IPS DF 6.9 (cell line): ENCODE data around the gene NLRP3.

ENCODE experiments used
- DNase-seq: peaks from one replicate; pipeline ENCODE4 v3.0.0-alpha.2; 2013; ENCODE audit warnings: low read depth, low spot score
- H3K27ac ChIP-seq: one replicate; pipeline ENCODE4 v1.5.1; 2013; ENCODE audit warnings: low read length, control low read depth
- H3K27me3 ChIP-seq: 2 replicates; pipeline ENCODE4 v1.6.1; 2013; ENCODE audit warnings: mild to moderate bottlenecking, low read length; ENCODE audit not compliant: control insufficient read depth, insufficient read depth
- H3K36me3 ChIP-seq: 2 replicates; pipeline ENCODE4 v1.6.1; 2013; ENCODE audit warnings: low read length; ENCODE audit not compliant: control insufficient read depth, insufficient read depth
- H3K4me1 ChIP-seq: 2 replicates; pipeline ENCODE4 v1.6.1; 2013; ENCODE audit warnings: low read length; ENCODE audit not compliant: control insufficient read depth, insufficient read depth
- H3K4me3 ChIP-seq: 2 replicates; pipeline ENCODE4 v1.5.1; 2013; ENCODE audit warnings: mild to moderate bottlenecking, low read length
- H3K9me3 ChIP-seq: 2 replicates; pipeline ENCODE4 v1.6.1; 2013; ENCODE audit warnings: low read length, inconsistent platforms; ENCODE audit not compliant: control insufficient read depth, insufficient read depth
- WGBS: extraction: QIAGEN DNeasy Blood & Tissue Kit; methylation state at CpG from one replicate; pipeline ENCODE4 v1.1.7; 2013; ENCODE audit warnings: mixed read lengths, missing lambda C conversion rate; ENCODE audit not compliant: insufficient read length, insufficient coverage; 5-methylcytosine and 5-hydroxymethylcytosine counted together

The NLRP3 gene

DNA sequence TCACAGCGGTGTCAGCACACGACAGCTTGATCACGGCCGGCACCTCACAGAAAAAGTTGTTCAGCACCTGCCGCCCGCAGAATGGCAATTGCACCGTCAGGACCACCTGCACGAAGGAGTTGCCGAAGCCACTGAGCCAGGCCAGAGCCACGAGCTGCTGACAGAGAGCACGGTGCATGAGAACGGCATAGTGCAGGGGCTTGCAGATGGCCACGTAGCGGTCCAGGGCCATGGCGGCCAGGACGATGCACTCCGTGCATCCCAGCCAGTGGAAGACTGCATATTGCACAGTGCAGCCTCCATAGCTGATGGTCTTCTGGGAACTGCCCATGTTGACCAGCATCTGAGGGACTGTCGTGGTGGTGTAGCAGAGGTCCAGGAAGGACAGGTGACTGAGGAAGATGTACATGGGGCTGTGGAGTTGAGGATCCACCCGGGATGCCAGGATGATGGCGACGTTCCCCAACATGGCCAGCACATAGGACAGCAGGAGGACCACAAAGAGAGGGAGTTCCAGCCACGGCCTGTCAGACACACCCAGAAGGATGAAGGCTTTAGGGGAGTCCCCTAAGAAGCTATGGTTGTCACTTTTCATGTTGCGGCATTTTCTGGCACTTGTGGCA is 35.5 kb downstream of the NLRP3 start:
- no peaks in the 10 kb centered on the region for H3K4me1 ChIP-seq

DNA sequence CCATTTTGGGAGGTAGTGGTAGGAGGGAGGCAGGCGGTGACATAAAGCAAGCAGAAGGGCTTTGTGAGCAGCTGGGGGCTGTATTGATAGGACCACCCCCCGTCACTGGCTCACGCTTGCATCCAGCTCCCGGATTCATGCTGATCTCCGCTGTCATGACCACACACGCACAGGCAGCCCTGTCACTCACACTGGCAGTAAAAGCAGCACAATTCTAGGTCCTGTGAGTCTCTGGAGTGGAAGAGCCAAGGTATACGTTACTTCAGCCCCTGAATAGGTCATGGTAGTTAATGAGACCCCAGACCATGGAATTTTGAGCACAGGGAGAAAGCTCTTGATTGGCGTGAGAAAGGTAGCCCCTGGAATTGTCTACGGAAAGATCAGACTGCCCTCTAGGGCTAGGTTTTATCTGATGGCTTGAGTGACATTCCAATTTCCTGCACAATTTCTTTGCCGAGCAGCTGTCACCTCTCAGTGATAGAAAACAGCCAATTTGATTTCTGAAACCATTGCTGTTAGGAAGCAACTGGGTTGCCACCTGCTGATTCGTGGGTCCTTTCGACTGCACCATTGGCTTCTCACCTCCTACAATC is 36.6 kb downstream of the NLRP3 start:
- H3K27me3 ChIP-seq, result no peaks in the 10 kb centered on the region
- no peaks in the 10 kb centered on the region for H3K36me3 ChIP-seq
- H3K4me1 ChIP-seq, result no peaks in the 10 kb centered on the region
- no peaks in the 10 kb centered on the region for H3K9me3 ChIP-seq
- no peak overlapping the region for H3K4me3 ChIP-seq
- WGBS, result no CpG with 5 or more reads among the region's 12 CpGs
- no peak overlapping the region for H3K27ac ChIP-seq
- no peak for DNase-seq

More for the DNA sequence above, 35.5 kb downstream of the NLRP3 start:
- no peak overlapping the region for H3K27ac ChIP-seq
- DNase-seq, result no peak
- no peaks in the 10 kb centered on the region for H3K36me3 ChIP-seq
- no CpG with 5 or more reads among the region's 23 CpGs for WGBS
- H3K27me3 ChIP-seq, result no peaks in the 10 kb centered on the region
- H3K9me3 ChIP-seq, result no peaks in the 10 kb centered on the region
- H3K4me3 ChIP-seq, result no peak overlapping the region

DNA sequence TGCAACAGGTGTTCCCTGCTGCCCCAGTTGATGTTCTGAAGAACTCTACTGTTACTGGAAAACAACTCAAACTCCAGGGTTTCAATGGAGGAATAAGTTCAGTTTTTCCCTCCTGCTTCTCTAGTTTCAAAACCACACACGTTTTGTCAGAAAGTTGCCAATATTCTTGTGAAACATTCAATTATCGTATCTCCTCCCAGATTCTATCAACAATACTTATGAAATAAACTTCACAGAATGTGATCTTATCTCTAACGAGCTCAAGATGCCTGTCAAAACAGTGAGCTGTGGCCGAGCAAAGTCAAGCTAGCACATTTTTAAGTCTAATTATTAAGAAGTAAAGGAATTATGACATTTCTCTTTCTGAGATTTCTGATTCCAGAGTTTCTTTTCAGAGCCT is 37.3 kb downstream of the NLRP3 start:
- H3K9me3 ChIP-seq, result no peaks in the 10 kb centered on the region
- 100% methylated on average over 1 of the region's 4 CpGs for WGBS
- no peaks in the 10 kb centered on the region for H3K4me1 ChIP-seq
- no peak overlapping the region for H3K4me3 ChIP-seq
- no peaks in the 10 kb centered on the region for H3K27me3 ChIP-seq
- H3K36me3 ChIP-seq, result no peaks in the 10 kb centered on the region
- H3K27ac ChIP-seq, result no peak overlapping the region
- DNase-seq, result no peak

DNA sequence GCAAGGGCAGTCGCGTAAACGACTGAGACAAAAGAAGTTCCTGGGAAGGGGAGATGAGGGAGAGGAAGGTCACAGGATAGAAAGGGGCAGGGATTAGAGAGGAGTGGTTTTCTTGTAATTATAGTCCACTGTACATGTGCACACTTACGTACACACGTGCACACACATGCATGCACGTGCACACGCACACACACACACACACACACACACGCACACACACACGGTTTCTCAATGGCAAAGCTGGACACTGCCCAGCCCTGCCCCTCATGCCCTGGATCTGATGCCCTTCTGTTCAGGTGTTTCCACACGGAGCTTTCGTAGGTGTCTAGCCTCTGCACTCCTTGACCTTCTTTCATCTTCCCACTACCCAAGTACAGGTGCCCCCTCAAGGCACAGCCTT is 38.0 kb downstream of the NLRP3 start:
- Histone ChIP-seq H3K36me3 (no peaks in the 10 kb centered on the region), H3K27ac (no peak overlapping the region), H3K4me1 (no peaks in the 10 kb centered on the region), H3K4me3 (no peak overlapping the region), H3K27me3 (no peaks in the 10 kb centered on the region), H3K9me3 (no peaks in the 10 kb centered on the region)
- no peak for DNase-seq
- no CpG with 5 or more reads among the region's 11 CpGs for WGBS

DNA sequence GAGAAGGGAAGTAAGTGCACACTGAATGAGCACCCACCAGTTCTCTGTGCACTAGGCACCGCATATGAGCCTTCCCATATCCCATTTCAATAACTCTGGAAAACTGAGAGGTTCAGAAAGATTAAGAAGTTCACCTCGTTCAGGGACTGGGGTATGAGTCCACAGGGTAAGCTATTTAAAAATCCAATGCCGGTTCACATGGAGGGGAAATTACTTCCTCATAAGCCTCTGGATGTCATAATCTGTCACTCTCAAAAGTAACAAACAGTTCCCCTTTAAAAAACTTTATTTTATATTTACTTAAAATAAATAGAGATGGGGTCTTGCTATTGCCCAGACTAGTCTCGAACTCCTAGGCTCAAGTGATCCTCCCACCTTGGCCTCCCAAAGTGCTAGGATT is 40.0 kb downstream of the NLRP3 start:
- H3K9me3 ChIP-seq, result no peaks in the 10 kb centered on the region
- WGBS, result no CpG with 5 or more reads among the region's 4 CpGs
- DNase-seq, result no peak
- H3K4me3 ChIP-seq, result no peak overlapping the region
- H3K27ac ChIP-seq, result no peak overlapping the region
- no peaks in the 10 kb centered on the region for H3K27me3 ChIP-seq
- no peaks in the 10 kb centered on the region for H3K36me3 ChIP-seq
- H3K4me1 ChIP-seq, result no peaks in the 10 kb centered on the region

DNA sequence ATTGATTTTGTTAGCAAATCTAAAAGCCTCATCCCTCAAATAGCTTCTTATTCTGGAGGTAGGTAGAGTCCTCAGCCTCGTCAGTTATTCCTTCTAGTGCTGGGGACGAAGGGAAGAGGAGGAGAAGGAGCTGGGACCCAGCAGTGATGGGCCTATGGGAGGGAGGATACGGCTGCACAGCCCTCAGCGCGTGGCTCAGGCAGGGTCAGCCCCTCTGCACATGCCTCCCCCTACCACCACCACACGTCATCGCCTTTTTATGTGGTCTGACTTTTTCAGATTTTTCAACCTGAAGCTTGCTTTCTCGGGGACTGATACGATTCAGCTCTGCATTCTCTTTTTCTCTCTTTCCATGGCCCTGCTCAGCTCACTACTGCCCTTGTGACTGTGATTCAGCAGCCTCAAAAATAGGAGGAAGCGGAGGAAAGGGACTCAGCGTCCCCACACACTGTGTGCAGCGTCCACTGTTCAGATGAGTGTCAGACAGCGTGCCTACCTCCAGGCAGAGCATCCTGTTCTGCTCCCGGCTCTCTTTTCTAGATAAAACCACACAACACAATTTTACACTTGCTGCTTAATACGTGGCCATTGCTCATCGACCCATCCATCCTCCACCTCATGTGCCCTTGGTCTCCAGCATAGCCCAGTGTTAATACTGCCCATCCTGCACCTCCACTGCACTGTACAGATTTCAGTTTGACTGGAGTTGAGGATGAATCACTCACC is 41.1 kb downstream of the NLRP3 start:
- no peak for DNase-seq
- Histone ChIP-seq H3K9me3 (no peaks in the 10 kb centered on the region), H3K4me3 (no peak overlapping the region), H3K4me1 (no peaks in the 10 kb centered on the region), H3K27me3 (no peaks in the 10 kb centered on the region), H3K27ac (no peak overlapping the region), H3K36me3 (no peaks in the 10 kb centered on the region)
- no CpG with 5 or more reads among the region's 16 CpGs for WGBS

DNA sequence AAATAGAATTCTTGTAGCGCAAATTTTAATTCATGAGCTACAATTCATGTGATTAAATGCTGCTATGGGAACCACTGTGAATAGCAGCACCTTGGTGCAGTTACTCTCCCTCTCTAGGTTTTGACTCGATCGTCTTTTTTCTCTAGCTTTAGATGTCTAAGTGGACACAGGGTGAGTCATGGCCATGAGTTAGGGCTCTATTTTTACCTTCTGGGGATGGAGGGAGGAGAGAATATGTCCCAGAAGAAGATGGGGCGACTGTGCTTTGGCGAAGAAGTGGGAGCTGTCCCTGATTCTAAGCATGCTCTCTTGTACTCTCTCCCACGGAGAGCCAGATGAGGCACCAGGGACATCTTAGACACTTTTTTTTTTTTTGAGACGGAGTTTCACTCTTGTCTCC is 43.5 kb downstream of the NLRP3 start:
- DNase-seq, result no peak
- no CpG with 5 or more reads among the region's 7 CpGs for WGBS
- Histone ChIP-seq H3K27me3 (no peaks in the 10 kb centered on the region), H3K9me3 (no peaks in the 10 kb centered on the region), H3K4me1 (no peaks in the 10 kb centered on the region), H3K36me3 (no peaks in the 10 kb centered on the region), H3K4me3 (no peak overlapping the region), H3K27ac (no peak overlapping the region)

DNA sequence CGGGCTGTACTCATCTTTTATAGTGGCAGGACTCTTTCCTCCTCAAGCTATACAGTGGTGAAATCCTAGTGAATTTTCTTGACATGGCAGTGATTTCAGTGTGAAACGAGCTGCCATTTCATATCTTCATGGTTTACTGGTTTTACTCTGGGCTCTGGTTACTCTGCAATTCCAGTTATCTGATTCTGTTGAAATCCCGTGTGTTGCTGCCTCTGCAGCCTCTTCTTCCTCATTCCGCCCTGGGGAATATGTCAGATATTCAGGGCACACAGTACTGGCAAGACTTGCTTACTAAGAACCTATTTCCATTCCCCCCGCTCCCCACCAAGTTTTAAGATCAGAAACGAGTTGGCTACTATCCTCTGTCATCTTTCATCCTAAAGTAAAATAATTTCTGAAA is 49.8 kb downstream of the NLRP3 start:
- Histone ChIP-seq H3K36me3 (no peaks in the 10 kb centered on the region), H3K4me3 (no peak overlapping the region), H3K27me3 (no peaks in the 10 kb centered on the region), H3K4me1 (no peaks in the 10 kb centered on the region), H3K9me3 (no peaks in the 10 kb centered on the region), H3K27ac (no peak overlapping the region)
- no CpG with 5 or more reads among the region's 6 CpGs for WGBS
- no peak for DNase-seq

DNA sequence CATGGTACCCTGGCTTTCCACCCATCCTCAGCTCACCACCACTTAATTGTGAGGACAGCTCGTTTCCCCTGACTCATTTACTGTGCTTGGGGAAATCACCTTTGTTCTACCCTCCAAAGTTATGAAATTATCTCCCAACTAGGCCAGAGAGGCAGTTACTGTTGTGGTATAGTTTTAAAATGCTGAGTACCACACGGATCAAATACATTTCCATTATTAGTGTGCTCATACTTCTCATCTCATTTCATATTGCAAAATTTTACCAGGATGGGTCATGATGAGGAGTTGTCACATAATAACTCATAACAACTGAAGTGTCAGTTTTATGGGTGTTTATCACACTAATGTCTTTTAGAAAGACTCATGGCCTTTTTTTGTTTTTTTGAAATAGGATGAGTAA is 51.2 kb downstream of the NLRP3 start:
- Histone ChIP-seq H3K27me3 (no peaks in the 10 kb centered on the region), H3K9me3 (no peaks in the 10 kb centered on the region), H3K4me1 (0 out of 2 replicates have a peak, but pooled peaks cover 1% of the 10 kb centered on the region), H3K36me3 (no peaks in the 10 kb centered on the region), H3K27ac (no peak overlapping the region), H3K4me3 (no peak overlapping the region)
- WGBS, result no CpG with 5 or more reads among the region's 2 CpGs
- DNase-seq, result no peak

DNA sequence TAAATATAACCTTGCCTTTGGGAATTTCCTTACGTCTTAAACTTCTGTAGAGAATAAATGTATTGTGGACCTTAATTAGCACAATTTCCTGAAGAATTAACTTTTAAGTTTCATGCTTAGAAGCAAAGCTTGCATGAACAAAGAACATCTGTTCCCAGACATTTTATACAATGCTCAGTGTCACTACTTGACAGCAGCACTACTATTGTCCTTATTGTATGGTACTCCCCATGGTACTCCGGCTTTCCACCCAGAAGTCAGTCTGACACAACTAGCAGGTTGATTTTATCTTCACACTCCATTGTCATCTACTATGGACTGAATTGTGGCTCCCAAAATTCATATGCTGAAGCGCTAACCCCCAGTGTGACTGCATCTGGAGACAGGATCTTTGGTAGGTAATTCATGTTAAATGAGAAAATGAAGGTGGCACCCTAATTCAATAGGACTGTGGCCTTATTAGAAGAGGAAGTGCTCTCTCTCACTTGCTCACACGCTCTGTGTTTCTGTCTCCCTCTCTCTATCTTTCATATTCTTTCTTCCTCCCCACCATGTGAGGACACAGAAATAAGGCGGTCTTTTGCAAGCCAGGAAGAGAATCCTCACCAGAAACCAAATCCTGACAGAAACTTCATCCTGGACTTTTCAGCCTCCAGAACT is 52.6 kb downstream of the NLRP3 start:
- Histone ChIP-seq H3K27ac (no peak overlapping the region), H3K27me3 (no peaks in the 10 kb centered on the region), H3K36me3 (no peaks in the 10 kb centered on the region), H3K9me3 (no peaks in the 10 kb centered on the region), H3K4me1 (0 out of 2 replicates have a peak, but pooled peaks cover 1% of the 10 kb centered on the region), H3K4me3 (no peak overlapping the region)
- WGBS, result no CpG with 5 or more reads among the region's 5 CpGs
- DNase-seq, result no peak
